Uterus (tissue), 4 donors: ENCODE results near the gene ADAM10. TPM values are rescaled to one million over a fixed set of nuclear protein-coding genes. Genes with fewer than 3 reads are reported as not detected.

Experiments
- DNase-seq, 2 donors: peaks; one replicate each; pipeline ENCODE4 v3.0.0-alpha.2; 2019 to 2020
- H3K27ac ChIP-seq, 2 donors: fragments of 200-600 bp; sonication (generic); 1 replicate in 1 of 2; 2 replicates in 1 of 2; pipeline ENCODE4 v1.5.1; 2016 to 2018
- H3K27me3 ChIP-seq, 2 donors: fragments of 200-600 bp; sonication (generic); one replicate each; pipeline ENCODE4 v1.5.1; 2018 to 2019; ENCODE audit warnings: control low read depth in 1 of 2
- H3K36me3 ChIP-seq, 2 donors: fragments of 200-600 bp; sonication (generic); one replicate each; pipeline ENCODE4 v1.5.1; 2019; ENCODE audit warnings: control low read depth in 1 of 2
- H3K4me1 ChIP-seq, 2 donors: fragments of 200-600 bp; sonication (generic); one replicate each; pipeline ENCODE4 v1.5.1; 2018 to 2019; ENCODE audit warnings: control low read depth in 1 of 2
- H3K4me3 ChIP-seq, 2 donors: fragments of 200-600 bp; sonication (generic); 1 replicate in 1 of 2; 2 replicates in 1 of 2; pipeline ENCODE4 v1.5.1; 2018 to 2019; ENCODE audit warnings: mild to moderate bottlenecking in 1 of 2
- H3K9me3 ChIP-seq, 2 donors: fragments of 200-600 bp; sonication (generic); one replicate each; pipeline ENCODE4 v1.5.1; 2019; ENCODE audit warnings: control low read depth in 1 of 2
- POLR2A ChIP-seq, 2 donors: fragments of 450-650 bp; IDR thresholded peaks; one replicate each; pipeline ENCODE4 v1.6.1; 2016; ENCODE audit warnings: antibody characterized with exemption in 2 of 2, mild to moderate bottlenecking in 1 of 2, moderate library complexity in 1 of 2
- intact Hi-C: fragments of 100-400 bp; cut with DNase I; formaldehyde crosslinking; loops from one replicate; pipeline ENCODE4 v1.15.1; 2023; ENCODE audit warnings: low total_unique reads
- total RNA-seq, 4 donors: library from RNA; depleted of rRNA in 3 of 4; stranded (reverse); fragments of >200 nt in 3 of 4; gene quantifications; one replicate each; pipeline versions ENCODE4 v1.1.0 to v1.2.4, GENCODE V29; 2014 to 2023
- TF ChIP-seq, protein P1 (sequence below), 4 experiments: fragments of 200-600 bp in 2 of 4; fragments of 450-650 bp in 2 of 4; sonication (generic) in 2 of 4; IDR thresholded peaks; one replicate each; pipeline ENCODE4 v1.5.1; 2016 to 2019; ENCODE audit warnings: antibody characterized with exemption in 4 of 4, mild to moderate bottlenecking in 2 of 4, moderate library complexity in 1 of 4
- donor health status: DM: yes; HTN: yes; CAD: no.

Gene ADAM10
- total RNA-seq, 4 donors from 2014 or later = 41.8 to 208 (median 110) TPM

DNA sequence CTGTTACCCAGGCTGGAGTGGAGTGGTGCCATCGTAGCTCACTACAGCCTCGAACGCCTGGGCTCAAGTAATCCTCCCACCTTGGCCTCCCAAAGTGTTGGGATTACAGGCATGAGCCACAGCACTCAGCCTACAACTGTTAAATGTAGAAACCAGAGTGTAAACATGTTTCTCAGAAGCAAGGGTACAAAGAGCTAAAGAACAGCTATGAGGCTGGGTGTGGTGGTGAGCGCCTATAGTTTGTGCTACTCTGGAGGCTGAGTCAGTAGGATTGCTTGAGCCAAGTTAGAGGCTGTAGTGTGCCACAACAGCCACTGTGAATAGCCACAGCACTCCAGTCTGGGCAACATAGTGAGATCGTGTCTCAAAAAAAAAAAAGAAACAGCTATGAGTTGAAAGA is 16.8 kb upstream of the ADAM10 start:
- no peak for DNase-seq
- H3K27ac ChIP-seq = no peak overlapping the region
- intact Hi-C loops = no loop called here
- H3K4me3 ChIP-seq = no peak overlapping the region
- no peaks in the 10 kb centered on the region for H3K4me1 ChIP-seq
- no peak for TF ChIP-seq POLR2A (IDR thresholded peaks at IDR 0.05)
- TF ChIP-seq, protein P1, sequence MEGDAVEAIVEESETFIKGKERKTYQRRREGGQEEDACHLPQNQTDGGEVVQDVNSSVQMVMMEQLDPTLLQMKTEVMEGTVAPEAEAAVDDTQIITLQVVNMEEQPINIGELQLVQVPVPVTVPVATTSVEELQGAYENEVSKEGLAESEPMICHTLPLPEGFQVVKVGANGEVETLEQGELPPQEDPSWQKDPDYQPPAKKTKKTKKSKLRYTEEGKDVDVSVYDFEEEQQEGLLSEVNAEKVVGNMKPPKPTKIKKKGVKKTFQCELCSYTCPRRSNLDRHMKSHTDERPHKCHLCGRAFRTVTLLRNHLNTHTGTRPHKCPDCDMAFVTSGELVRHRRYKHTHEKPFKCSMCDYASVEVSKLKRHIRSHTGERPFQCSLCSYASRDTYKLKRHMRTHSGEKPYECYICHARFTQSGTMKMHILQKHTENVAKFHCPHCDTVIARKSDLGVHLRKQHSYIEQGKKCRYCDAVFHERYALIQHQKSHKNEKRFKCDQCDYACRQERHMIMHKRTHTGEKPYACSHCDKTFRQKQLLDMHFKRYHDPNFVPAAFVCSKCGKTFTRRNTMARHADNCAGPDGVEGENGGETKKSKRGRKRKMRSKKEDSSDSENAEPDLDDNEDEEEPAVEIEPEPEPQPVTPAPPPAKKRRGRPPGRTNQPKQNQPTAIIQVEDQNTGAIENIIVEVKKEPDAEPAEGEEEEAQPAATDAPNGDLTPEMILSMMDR (IDR thresholded peaks at IDR 0.05) = no peak
- H3K9me3 ChIP-seq = no peaks in the 10 kb centered on the region
- H3K36me3 ChIP-seq = no peaks in the 10 kb centered on the region
- no peaks in the 10 kb centered on the region for H3K27me3 ChIP-seq

DNA sequence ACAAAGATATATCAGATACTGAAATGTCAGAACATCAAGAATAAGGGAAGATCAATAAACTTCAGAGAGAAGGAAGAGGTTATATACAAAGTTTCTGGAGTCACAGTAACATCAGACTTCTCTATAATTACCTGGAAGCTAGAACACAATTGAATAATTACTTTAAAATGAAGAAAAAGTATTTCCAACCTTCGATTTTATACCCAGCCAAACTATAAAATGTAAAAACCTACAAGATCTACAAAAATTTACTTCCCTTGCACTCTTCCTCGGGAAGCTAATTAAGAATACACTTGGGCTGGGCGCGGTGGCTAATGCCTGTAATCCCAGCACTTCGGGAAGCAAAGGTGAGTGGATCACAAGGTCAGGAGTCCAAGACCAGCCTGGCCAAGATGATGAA is 15.0 kb upstream of the ADAM10 start:
- Histone ChIP-seq H3K27ac (no peak overlapping the region), H3K4me1 (no peaks in the 10 kb centered on the region), H3K4me3 (no peak overlapping the region), H3K27me3 (no peaks in the 10 kb centered on the region), H3K36me3 (no peaks in the 10 kb centered on the region), H3K9me3 (no peaks in the 10 kb centered on the region)
- intact Hi-C loops = no loop called here
- TF ChIP-seq, protein P1 (IDR thresholded peaks at IDR 0.05) = no peak
- TF ChIP-seq POLR2A (IDR thresholded peaks at IDR 0.05) = no peak
- no peak for DNase-seq

DNA sequence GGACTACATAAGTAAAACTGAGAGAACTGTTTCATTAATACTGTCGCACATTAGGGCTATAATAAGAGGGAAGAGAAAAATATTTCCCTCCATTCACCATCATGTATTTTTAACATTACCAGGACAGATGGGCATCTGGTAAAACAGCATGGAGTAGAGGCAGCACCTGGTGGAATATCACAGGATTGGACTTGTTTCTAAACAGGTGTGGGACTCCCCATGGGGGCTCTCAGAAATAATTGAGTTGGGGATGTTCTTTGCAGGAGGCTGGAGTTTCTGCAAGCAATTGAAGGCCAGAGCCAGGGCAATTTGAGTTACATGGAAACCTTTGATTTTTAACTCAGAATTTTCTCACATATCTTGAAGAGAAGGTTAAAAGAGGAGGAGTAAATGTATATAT is 13.2 kb upstream of the ADAM10 start:
- Histone ChIP-seq H3K9me3 (no peaks in the 10 kb centered on the region), H3K27me3 (no peaks in the 10 kb centered on the region), H3K36me3 (no peaks in the 10 kb centered on the region), H3K27ac (no peak overlapping the region), H3K4me1 (no peaks in the 10 kb centered on the region), H3K4me3 (no peak overlapping the region)
- no peak for DNase-seq
- TF ChIP-seq, protein P1 (IDR thresholded peaks at IDR 0.05) = no peak
- TF ChIP-seq POLR2A (IDR thresholded peaks at IDR 0.05) = no peak
- intact Hi-C loops = no loop called here

DNA sequence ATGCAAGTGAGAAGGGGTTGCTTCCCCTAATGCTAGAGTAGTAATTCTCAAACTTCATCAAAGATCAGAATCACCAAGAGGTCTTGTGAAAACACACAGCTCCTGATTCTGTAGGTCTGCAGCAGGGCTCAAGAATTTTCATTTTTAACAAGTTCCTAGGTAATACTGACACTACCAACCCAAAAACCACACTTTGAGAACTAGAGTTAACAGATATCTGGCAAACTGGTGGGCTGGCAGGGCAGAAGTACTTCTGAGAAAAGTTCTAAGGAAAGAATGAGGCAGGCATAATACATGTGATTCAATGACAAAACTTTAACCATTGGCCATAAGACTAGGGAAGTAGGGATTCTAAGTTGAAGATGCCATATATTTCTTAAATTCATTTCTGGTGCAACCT is 12.8 kb upstream of the ADAM10 start:
- Histone ChIP-seq H3K9me3 (no peaks in the 10 kb centered on the region), H3K4me3 (no peak overlapping the region), H3K27ac (no peak overlapping the region), H3K36me3 (no peaks in the 10 kb centered on the region), H3K4me1 (no peaks in the 10 kb centered on the region), H3K27me3 (no peaks in the 10 kb centered on the region)
- intact Hi-C loops = no loop called here
- no peak for DNase-seq
- TF ChIP-seq, protein P1 (IDR thresholded peaks at IDR 0.05) = no peak
- TF ChIP-seq POLR2A (IDR thresholded peaks at IDR 0.05) = no peak

DNA sequence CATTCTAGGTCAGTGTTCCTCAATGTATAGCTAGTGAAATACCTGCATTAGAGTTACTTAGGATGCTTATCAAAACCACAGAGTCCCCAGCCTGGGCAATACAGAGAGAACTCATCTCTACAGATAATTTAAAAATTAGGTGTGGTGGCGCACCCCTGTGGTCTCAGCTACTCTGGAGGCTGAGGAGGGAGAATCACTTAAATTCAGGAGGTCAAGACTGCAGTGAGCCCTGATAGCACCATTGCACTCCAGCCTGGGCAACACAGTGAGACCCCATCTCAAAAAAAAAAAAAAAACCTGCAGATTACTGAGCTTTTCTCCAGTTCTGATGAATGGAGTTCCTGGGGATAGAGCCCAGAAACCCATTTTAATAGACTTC is 11.5 kb upstream of the ADAM10 start:
- Histone ChIP-seq H3K27ac (no peak overlapping the region), H3K27me3 (no peaks in the 10 kb centered on the region), H3K4me3 (no peak overlapping the region), H3K4me1 (no peaks in the 10 kb centered on the region), H3K36me3 (no peaks in the 10 kb centered on the region), H3K9me3 (no peaks in the 10 kb centered on the region)
- TF ChIP-seq, protein P1 (IDR thresholded peaks at IDR 0.05) = no peak
- TF ChIP-seq POLR2A (IDR thresholded peaks at IDR 0.05) = no peak
- DNase-seq = no peak
- intact Hi-C loops = no loop called here
